SK-N-SH (cell line): ENCODE measurements around the gene IKBKE. TPM values are rescaled to one million over a fixed set of nuclear protein-coding genes. Genes with fewer than 3 reads are reported as not detected.

Experiments
- CTCF ChIA-PET: fragments of 300-600, 350-600 bp; formaldehyde crosslinking; extraction: SDS; loops from one replicate; lab custom pipeline; 2021; lab: Yijun Ruan, JAX
- POLR2A ChIA-PET: fragments of 350-600 bp; sonication (Branson Sonifier 250); formaldehyde crosslinking; extraction: SDS; loops from one replicate; lab custom pipeline; 2020; ENCODE audit warnings: antibody characterized with exemption, inconsistent platforms; lab: Yijun Ruan, JAX
- DNase-seq: peaks from one replicate; pipeline ENCODE4 v3.0.0; 2012
- H2AFZ ChIP-seq: fragments of 200-600 bp; sonication (generic); 2 replicates; pipeline ENCODE4 v1.8.1; 2016; ENCODE audit warnings: antibody characterized with exemption, mild to moderate bottlenecking, low read depth
- H3F3A ChIP-seq: fragments of 200-600 bp; sonication (generic); replicated peaks from 2 replicates; pipeline ENCODE3; 2016; ENCODE audit warnings: antibody characterized with exemption, mild to moderate bottlenecking; ENCODE audit not compliant: insufficient read depth
- H3K27ac ChIP-seq, 2 experiments: fragments of 200-500 bp in 1 of 2; fragments of 200-600 bp in 1 of 2; sonication (Bioruptor generic) in 1 of 2; sonication (generic), shearing (Covaris generic) in 1 of 2; 2 replicates each; pipeline versions ENCODE4 v1.5.1 to v1.6.1; 2014 to 2016; ENCODE audit warnings: low read depth in 2 of 2, inconsistent platforms in 1 of 2, low read length in 1 of 2, mild to moderate bottlenecking in 1 of 2, mixed read lengths in 1 of 2
- H3K27me3 ChIP-seq: fragments of 200-600 bp; sonication (generic), shearing (Covaris generic); 2 replicates; pipeline ENCODE4 v1.6.1; 2016; ENCODE audit warnings: mixed run types; ENCODE audit not compliant: insufficient read depth
- H3K36me3 ChIP-seq, 2 experiments: fragments of 200-500 bp in 1 of 2; fragments of 200-600 bp in 1 of 2; sonication (Bioruptor generic) in 1 of 2; sonication (generic) in 1 of 2; replicated peaks in 1 of 2; 2 replicates each; pipeline versions ENCODE3 to v1.5.1; 2014 to 2016; ENCODE audit warnings: low read length in 1 of 2, mild to moderate bottlenecking in 1 of 2; ENCODE audit not compliant: insufficient read depth in 2 of 2, control insufficient read depth in 1 of 2
- H3K4me1 ChIP-seq, 2 experiments: fragments of 200-500 bp in 1 of 2; fragments of 200-600 bp in 1 of 2; sonication (Bioruptor generic) in 1 of 2; sonication (generic), shearing (Covaris generic) in 1 of 2; 2 replicates each; pipeline versions ENCODE4 v1.5.1 to v1.6.1; 2014 to 2016; ENCODE audit warnings: low read depth in 1 of 2, low read length in 1 of 2, mixed run types in 1 of 2; ENCODE audit not compliant: insufficient read depth in 2 of 2, control insufficient read depth in 1 of 2
- H3K4me2 ChIP-seq: fragments of 200-600 bp; sonication (generic), shearing (Covaris generic); 2 replicates; pipeline ENCODE4 v1.6.1; 2017; ENCODE audit warnings: mixed run types
- H3K4me3 ChIP-seq, 2 experiments: fragments of 200-500 bp in 1 of 2; fragments of 200-600 bp in 1 of 2; sonication (Bioruptor generic) in 1 of 2; sonication (generic), shearing (Covaris generic) in 1 of 2; 2 replicates each; pipeline versions ENCODE4 v1.5.1 to v1.8.1; 2014 to 2016; ENCODE audit warnings: low read depth in 2 of 2, inconsistent platforms in 1 of 2, low read length in 1 of 2, mild to moderate bottlenecking in 1 of 2, mixed read lengths in 1 of 2, moderate library complexity in 1 of 2
- H3K79me2 ChIP-seq: fragments of 200-600 bp; sonication (generic); 2 replicates; pipeline ENCODE4 v1.8.1; 2017; ENCODE audit warnings: mild to moderate bottlenecking; ENCODE audit not compliant: insufficient read depth
- H3K9ac ChIP-seq: fragments of 200-600 bp; sonication (generic); 2 replicates; pipeline ENCODE4 v1.6.1; 2017; ENCODE audit warnings: mixed run types
- H3K9me2 ChIP-seq: fragments of 200-600 bp; sonication (generic); 2 replicates; pipeline ENCODE4 v1.6.1; 2017; ENCODE audit warnings: mixed run types
- H3K9me3 ChIP-seq: fragments of 200-600 bp; sonication (generic); 2 replicates; pipeline ENCODE4 v1.6.1; 2017; ENCODE audit warnings: mixed run types, mild to moderate bottlenecking, moderate library complexity
- H4K20me1 ChIP-seq: fragments of 200-600 bp; sonication (generic); 2 replicates; pipeline ENCODE4 v1.6.1; 2017; ENCODE audit warnings: mild to moderate bottlenecking, mixed run types; ENCODE audit not compliant: insufficient read depth
- ELF1 ChIP-seq: IDR thresholded peaks from 2 replicates; pipeline ENCODE4 v1.4.0; 2012
- EZH2phosphoT487 ChIP-seq: fragments of 200-600 bp; sonication (generic); IDR thresholded peaks from 2 replicates; pipeline ENCODE4 v1.6.1; 2017; ENCODE audit warnings: low read depth, mixed run types, mild to moderate bottlenecking, antibody characterized with exemption, moderate library complexity, borderline replicate concordance
- FOSL2 ChIP-seq: IDR thresholded peaks from 2 replicates; pipeline ENCODE4 v1.4.0; 2012; ENCODE audit warnings: low read depth, mild to moderate bottlenecking, moderate library complexity, borderline replicate concordance
- FOXJ3 ChIP-seq: sonication (generic); formaldehyde crosslinking; IDR thresholded peaks from 2 replicates; pipeline ENCODE4 v1.5.1; 2020; ENCODE audit warnings: mild to moderate bottlenecking, missing genetic modification reagents
- FOXM1 ChIP-seq: IDR thresholded peaks from 2 replicates; pipeline ENCODE4 v1.4.0; 2012; ENCODE audit warnings: low read depth, mild to moderate bottlenecking
- JUND ChIP-seq: IDR thresholded peaks from 2 replicates; pipeline ENCODE4 v1.4.0; 2012
- NFIC ChIP-seq: IDR thresholded peaks from 2 replicates; pipeline ENCODE4 v1.4.0; 2012; ENCODE audit warnings: borderline replicate concordance
- NRF1 ChIP-seq: IDR thresholded peaks from 2 replicates; pipeline ENCODE4 v1.6.1; 2012; ENCODE audit warnings: low read depth, mild to moderate bottlenecking, low read length
- POLR2AphosphoS5 ChIP-seq: IDR thresholded peaks from 2 replicates; pipeline ENCODE4 v1.6.1; 2012; ENCODE audit warnings: low read depth, low read length
- RCOR1 ChIP-seq: fragments of 150-350 bp; IDR thresholded peaks from 2 replicates; pipeline ENCODE4 v1.6.1; 2017; ENCODE audit warnings: antibody characterized with exemption, low read length
- RFX5 ChIP-seq: IDR thresholded peaks from 2 replicates; pipeline ENCODE4 v1.6.1; 2012; ENCODE audit warnings: mild to moderate bottlenecking, improper control_type of control experiment, low read length
- RXRA ChIP-seq: IDR thresholded peaks from 2 replicates; pipeline ENCODE4 v1.4.0; 2012; ENCODE audit warnings: low read depth, mild to moderate bottlenecking, borderline replicate concordance
- SMC3 ChIP-seq: IDR thresholded peaks from 2 replicates; pipeline ENCODE4 v1.6.1; 2012; ENCODE audit warnings: low read depth, low read length, improper control_type of control experiment
- TEAD4 ChIP-seq: IDR thresholded peaks from 2 replicates; pipeline ENCODE4 v1.4.0; 2012; ENCODE audit warnings: mild to moderate bottlenecking, borderline replicate concordance; ENCODE audit not compliant: insufficient read depth
- WGBS: methylation state at CpG from one replicate; pipeline ENCODE4 v1.1.6; 2017; ENCODE audit warnings: low lambda C conversion rate; 5-methylcytosine and 5-hydroxymethylcytosine counted together
- polyA plus RNA-seq, 3 experiments: library from polyadenylated mRNA; depleted of rRNA; stranded (reverse); fragments of >200 nt; gene quantifications; 2 replicates each; pipeline ENCODE4 v1.2.3, GENCODE V29; 2012
- TF ChIP-seq, protein P1 (sequence below): IDR thresholded peaks from 2 replicates; pipeline ENCODE4 v1.4.0; 2012; ENCODE audit warnings: low read depth
- TF ChIP-seq, protein P2 (sequence below): fragments of 150-350 bp; IDR thresholded peaks from 2 replicates; pipeline ENCODE4 v1.6.1; 2017; ENCODE audit warnings: antibody characterized with exemption, low read length, low read depth, borderline replicate concordance
- TF ChIP-seq, protein P3 (sequence below): IDR thresholded peaks from 2 replicates; pipeline ENCODE4 v1.6.1; 2012; ENCODE audit warnings: mild to moderate bottlenecking, low read depth, low read length, moderate library complexity

Gene IKBKE
- polyA plus RNA-seq, 1 of the 3 experiments (the other 2 are of a cell fraction): 14.5 TPM

DNA sequence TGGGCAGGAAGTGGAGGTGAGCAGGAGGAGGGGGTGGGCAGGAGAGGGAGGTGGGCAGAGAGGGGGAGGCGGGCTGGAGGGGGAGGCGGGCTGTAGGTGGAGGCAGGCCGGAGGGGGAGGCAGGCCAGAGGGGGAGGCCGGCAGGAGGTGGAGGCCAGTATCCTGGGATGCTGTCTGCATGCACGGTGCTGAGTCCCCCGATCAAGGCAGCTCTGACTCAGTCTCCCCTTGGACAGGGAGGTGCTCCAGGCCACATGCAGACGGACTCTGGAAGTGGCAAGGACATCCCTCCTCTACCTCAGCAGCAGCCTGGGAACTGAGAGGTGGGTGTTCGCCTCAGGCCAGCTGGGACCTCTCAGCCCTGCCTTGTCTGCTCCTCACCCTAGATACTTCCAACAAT lies 9.9 kb downstream of the IKBKE start:
- TF ChIP-seq FOXM1 (no peak), POLR2AphosphoS5 (no peak), RFX5 (no peak), NRF1 (no peak), TEAD4 (no peak), FOSL2 (no peak), ELF1 (no peak), RXRA (no peak), EZH2phosphoT487 (no peak), RCOR1 (no peak), FOXJ3 (CRISPR knock-in tag) (no peak), SMC3 (no peak), JUND (no peak), NFIC (no peak)
- TF ChIP-seq, protein P1, sequence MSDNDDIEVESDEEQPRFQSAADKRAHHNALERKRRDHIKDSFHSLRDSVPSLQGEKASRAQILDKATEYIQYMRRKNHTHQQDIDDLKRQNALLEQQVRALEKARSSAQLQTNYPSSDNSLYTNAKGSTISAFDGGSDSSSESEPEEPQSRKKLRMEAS: no peak
- TF ChIP-seq, protein P2, sequence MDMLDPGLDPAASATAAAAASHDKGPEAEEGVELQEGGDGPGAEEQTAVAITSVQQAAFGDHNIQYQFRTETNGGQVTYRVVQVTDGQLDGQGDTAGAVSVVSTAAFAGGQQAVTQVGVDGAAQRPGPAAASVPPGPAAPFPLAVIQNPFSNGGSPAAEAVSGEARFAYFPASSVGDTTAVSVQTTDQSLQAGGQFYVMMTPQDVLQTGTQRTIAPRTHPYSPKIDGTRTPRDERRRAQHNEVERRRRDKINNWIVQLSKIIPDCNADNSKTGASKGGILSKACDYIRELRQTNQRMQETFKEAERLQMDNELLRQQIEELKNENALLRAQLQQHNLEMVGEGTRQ: no peak
- TF ChIP-seq, protein P3, sequence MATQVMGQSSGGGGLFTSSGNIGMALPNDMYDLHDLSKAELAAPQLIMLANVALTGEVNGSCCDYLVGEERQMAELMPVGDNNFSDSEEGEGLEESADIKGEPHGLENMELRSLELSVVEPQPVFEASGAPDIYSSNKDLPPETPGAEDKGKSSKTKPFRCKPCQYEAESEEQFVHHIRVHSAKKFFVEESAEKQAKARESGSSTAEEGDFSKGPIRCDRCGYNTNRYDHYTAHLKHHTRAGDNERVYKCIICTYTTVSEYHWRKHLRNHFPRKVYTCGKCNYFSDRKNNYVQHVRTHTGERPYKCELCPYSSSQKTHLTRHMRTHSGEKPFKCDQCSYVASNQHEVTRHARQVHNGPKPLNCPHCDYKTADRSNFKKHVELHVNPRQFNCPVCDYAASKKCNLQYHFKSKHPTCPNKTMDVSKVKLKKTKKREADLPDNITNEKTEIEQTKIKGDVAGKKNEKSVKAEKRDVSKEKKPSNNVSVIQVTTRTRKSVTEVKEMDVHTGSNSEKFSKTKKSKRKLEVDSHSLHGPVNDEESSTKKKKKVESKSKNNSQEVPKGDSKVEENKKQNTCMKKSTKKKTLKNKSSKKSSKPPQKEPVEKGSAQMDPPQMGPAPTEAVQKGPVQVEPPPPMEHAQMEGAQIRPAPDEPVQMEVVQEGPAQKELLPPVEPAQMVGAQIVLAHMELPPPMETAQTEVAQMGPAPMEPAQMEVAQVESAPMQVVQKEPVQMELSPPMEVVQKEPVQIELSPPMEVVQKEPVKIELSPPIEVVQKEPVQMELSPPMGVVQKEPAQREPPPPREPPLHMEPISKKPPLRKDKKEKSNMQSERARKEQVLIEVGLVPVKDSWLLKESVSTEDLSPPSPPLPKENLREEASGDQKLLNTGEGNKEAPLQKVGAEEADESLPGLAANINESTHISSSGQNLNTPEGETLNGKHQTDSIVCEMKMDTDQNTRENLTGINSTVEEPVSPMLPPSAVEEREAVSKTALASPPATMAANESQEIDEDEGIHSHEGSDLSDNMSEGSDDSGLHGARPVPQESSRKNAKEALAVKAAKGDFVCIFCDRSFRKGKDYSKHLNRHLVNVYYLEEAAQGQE: no peak
- H3F3A ChIP-seq: peaks cover 3% of the 10 kb centered on the region
- no peak overlapping the region for H2AFZ ChIP-seq
- H3K27ac ChIP-seq: no peak overlapping the region
- ChIA-PET POLR2A (no interaction called here), CTCF (interaction anchor here (0.5 to 6.7 kb wide), 35 partner anchors 10 to 580 kb away, joined by 3 to 103 read pairs (median 7); partner anchors contain the start of genes DYRK3, IKBKE and RASSF5)
- H3K4me3 ChIP-seq: no peak overlapping the region
- no peaks in the 10 kb centered on the region for H3K27me3 ChIP-seq
- H3K9me2 ChIP-seq: no peaks in the 10 kb centered on the region
- H3K4me2 ChIP-seq: no peak overlapping the region
- H3K79me2 ChIP-seq: no peaks in the 10 kb centered on the region
- DNase-seq: no peak
- no peaks in the 10 kb centered on the region for H4K20me1 ChIP-seq
- peaks cover 12% of the 10 kb centered on the region in 2 experiments; a peak in 3 of 4 replicates for H3K4me1 ChIP-seq
- H3K9me3 ChIP-seq: no peaks in the 10 kb centered on the region
- WGBS: 92% methylated on average over 6 of the region's 8 CpGs
- no peak overlapping the region for H3K9ac ChIP-seq
- H3K36me3 ChIP-seq: peaks cover 11 to 14% of the 10 kb centered on the region in 2 experiments
